Subcutaneous abdominal adipose tissue (tissue), 5 donors: ENCODE data around the gene VCL.
A peak's percentile ranks its signal among the peaks of the same experiment; 100 is the strongest.

Experiments
- H3K27ac ChIP-seq: one replicate; pipeline ENCODE4 v1.7.0; 2013; ENCODE audit warnings: low read depth, mild to moderate bottlenecking, inconsistent platforms, low read length, moderate library complexity
- H3K27me3 ChIP-seq, 5 donors: one replicate each; pipeline ENCODE4 v1.7.0; 2013; ENCODE audit warnings: low read length in 5 of 5, inconsistent platforms in 1 of 5; ENCODE audit not compliant: control insufficient read depth in 5 of 5, insufficient read depth in 4 of 5
- H3K36me3 ChIP-seq, 5 donors: one replicate each; pipeline ENCODE4 v1.7.0; 2013; ENCODE audit warnings: low read length in 5 of 5; ENCODE audit not compliant: control insufficient read depth in 5 of 5, insufficient read depth in 5 of 5
- H3K4me1 ChIP-seq, 5 donors: one replicate each; pipeline ENCODE4 v1.7.0; 2013; ENCODE audit warnings: low read length in 5 of 5, mild to moderate bottlenecking in 3 of 5, moderate library complexity in 1 of 5; ENCODE audit not compliant: control insufficient read depth in 5 of 5, insufficient read depth in 5 of 5
- H3K4me3 ChIP-seq, 5 donors: one replicate each; pipeline ENCODE4 v1.7.0; 2013; ENCODE audit warnings: low read length in 5 of 5, low read depth in 1 of 5
- H3K9ac ChIP-seq, 5 donors: one replicate each; pipeline ENCODE4 v1.7.0; 2013; ENCODE audit warnings: low read length in 5 of 5, mild to moderate bottlenecking in 4 of 5, moderate library complexity in 3 of 5
- H3K9me3 ChIP-seq, 5 donors: one replicate each; pipeline ENCODE4 v1.7.0; 2013; ENCODE audit warnings: low read length in 5 of 5; ENCODE audit not compliant: control insufficient read depth in 5 of 5
- donor health status: healthy.
- donor health status: healthy.
- donor health status: healthy.
- donor health status: healthy.
- donor health status: healthy.

VCL gene

DNA sequence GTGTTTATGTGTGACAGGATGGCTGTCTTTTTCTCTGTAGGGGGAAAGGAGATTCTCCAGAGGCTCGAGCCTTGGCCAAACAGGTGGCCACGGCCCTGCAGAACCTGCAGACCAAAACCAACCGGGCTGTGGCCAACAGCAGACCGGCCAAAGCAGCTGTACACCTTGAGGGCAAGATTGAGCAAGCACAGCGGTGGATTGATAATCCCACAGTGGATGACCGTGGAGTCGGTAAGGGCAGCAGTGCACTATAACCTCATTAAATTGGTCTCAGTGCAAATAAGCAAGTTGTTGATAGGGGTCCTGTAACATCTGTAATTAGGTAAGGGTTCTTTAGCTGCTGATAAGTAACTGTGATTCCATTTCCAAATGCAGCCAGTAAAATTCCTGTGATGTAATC lies 96.3 kb downstream of the VCL start:
- H3K4me3 ChIP-seq, result no peak overlapping the region
- peaks cover 0 to 5% (median 0%) of the 10 kb centered on the region in 5 donors for H3K4me1 ChIP-seq
- H3K27ac ChIP-seq, result no peak overlapping the region
- no peaks in the 10 kb centered on the region for H3K9me3 ChIP-seq
- peaks cover 35 to 87% (median 71%) of the 10 kb centered on the region in 5 donors for H3K36me3 ChIP-seq
- no peaks in the 10 kb centered on the region for H3K27me3 ChIP-seq
- H3K9ac ChIP-seq, result no peak overlapping the region

- H3K9me3 ChIP-seq, result no peaks in the 10 kb centered on the region
- H3K4me3 ChIP-seq, result no peak overlapping the region
- no peaks in the 10 kb centered on the region for H3K27me3 ChIP-seq
- H3K9ac ChIP-seq, result no peak overlapping the region
- no peaks in the 10 kb centered on the region for H3K4me1 ChIP-seq
- peaks cover 34 to 89% (median 76%) of the 10 kb centered on the region in 5 donors for H3K36me3 ChIP-seq
- no peak overlapping the region for H3K27ac ChIP-seq
These were observed 98.9 kb downstream of the VCL start for GRCh38 chr10:74096777-74097176.

- Histone ChIP-seq H3K27me3 (no peaks in the 10 kb centered on the region), H3K27ac (no peak overlapping the region), H3K4me1 (no peaks in the 10 kb centered on the region), H3K36me3 (peaks cover 37 to 90% (median 75%) of the 10 kb centered on the region in 5 donors), H3K9me3 (no peaks in the 10 kb centered on the region), H3K4me3 (no peak overlapping the region), H3K9ac (no peak overlapping the region)
These were observed 99.9 kb downstream of the VCL start for GRCh38 chr10:74097776-74098175.

DNA sequence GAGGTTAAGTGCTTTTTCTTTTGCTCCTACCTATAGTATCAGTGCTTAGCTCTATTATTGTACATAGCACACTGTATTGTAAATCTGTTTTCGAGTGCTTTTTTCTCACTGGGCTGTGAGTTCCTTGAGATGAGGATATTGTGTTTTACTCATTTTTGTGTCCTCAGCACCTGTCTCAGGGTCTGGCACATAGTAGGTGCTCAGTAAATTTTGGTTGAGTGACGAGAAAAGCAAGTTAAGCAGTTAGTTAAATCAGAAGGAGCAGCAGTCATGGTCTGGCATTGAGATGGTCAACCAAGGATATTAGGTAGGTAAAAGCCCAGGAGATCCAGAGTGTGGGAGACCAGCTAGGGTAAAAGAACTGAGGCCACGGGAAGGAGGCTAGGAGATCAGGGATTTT lies 101.5 kb downstream of the VCL start:
- no peaks in the 10 kb centered on the region for H3K9me3 ChIP-seq
- H3K36me3 ChIP-seq, result peaks cover 37 to 89% (median 73%) of the 10 kb centered on the region in 5 donors
- H3K27ac ChIP-seq, result no peak overlapping the region
- H3K27me3 ChIP-seq, result no peaks in the 10 kb centered on the region
- H3K4me3 ChIP-seq, result no peak overlapping the region
- H3K9ac ChIP-seq, result peak overlapping the region in 1 of 5 donors; percentile 19
- H3K4me1 ChIP-seq, result no peaks in the 10 kb centered on the region

DNA sequence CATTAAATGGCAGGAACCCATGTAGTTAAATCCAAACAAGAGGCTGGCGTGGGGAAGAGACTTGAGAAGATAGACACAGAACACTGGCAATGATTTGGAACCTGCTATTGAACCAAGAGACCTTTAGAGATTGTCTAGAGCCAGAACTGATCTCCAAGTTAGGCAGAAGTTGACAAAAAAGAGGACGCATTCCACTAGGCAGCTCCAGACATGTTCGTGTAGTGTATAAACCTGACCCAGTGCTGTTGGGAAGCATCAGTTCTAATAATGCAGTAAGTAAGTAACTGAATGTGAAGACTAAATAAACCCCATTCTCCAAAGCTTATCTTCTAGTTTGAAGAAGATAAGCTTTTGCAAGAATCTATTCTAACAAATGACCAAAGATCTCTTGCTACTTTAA lies 101.9 kb downstream of the VCL start:
- no peak overlapping the region for H3K4me3 ChIP-seq
- no peak overlapping the region for H3K27ac ChIP-seq
- no peak overlapping the region for H3K9ac ChIP-seq
- no peaks in the 10 kb centered on the region for H3K4me1 ChIP-seq
- H3K9me3 ChIP-seq, result no peaks in the 10 kb centered on the region
- H3K36me3 ChIP-seq, result peaks cover 41 to 89% (median 74%) of the 10 kb centered on the region in 5 donors
- H3K27me3 ChIP-seq, result no peaks in the 10 kb centered on the region

- no peaks in the 10 kb centered on the region for H3K27me3 ChIP-seq
- H3K4me1 ChIP-seq, result no peaks in the 10 kb centered on the region
- no peak overlapping the region for H3K4me3 ChIP-seq
- H3K27ac ChIP-seq, result no peak overlapping the region
- peaks cover 38 to 87% (median 75%) of the 10 kb centered on the region in 5 donors for H3K36me3 ChIP-seq
- no peaks in the 10 kb centered on the region for H3K9me3 ChIP-seq
- H3K9ac ChIP-seq, result no peak overlapping the region
These were observed 105.8 kb downstream of the VCL start for GRCh38 chr10:74103560-74104258.

- Histone ChIP-seq H3K36me3 (peaks cover 36 to 87% (median 75%) of the 10 kb centered on the region in 5 donors), H3K27ac (no peak overlapping the region)
These were observed 106.6 kb downstream of the VCL start for GRCh38 chr10:74104480-74104879.

GRCh38 chr10:74104996-74105395 lies 107.1 kb downstream of the VCL start:
- Histone ChIP-seq H3K27me3 (no peaks in the 10 kb centered on the region), H3K9me3 (no peaks in the 10 kb centered on the region), H3K36me3 (peaks cover 37 to 87% (median 74%) of the 10 kb centered on the region in 5 donors), H3K9ac (no peak overlapping the region), H3K27ac (no peak overlapping the region), H3K4me1 (no peaks in the 10 kb centered on the region), H3K4me3 (no peak overlapping the region)

More at GRCh38 chr10:74104480-74104879, 106.6 kb downstream of the VCL start:
- H3K9me3 ChIP-seq, result no peaks in the 10 kb centered on the region
- no peaks in the 10 kb centered on the region for H3K4me1 ChIP-seq
- H3K27me3 ChIP-seq, result no peaks in the 10 kb centered on the region
- H3K9ac ChIP-seq, result no peak overlapping the region
- no peak overlapping the region for H3K4me3 ChIP-seq

- H3K9ac ChIP-seq, result no peak overlapping the region
- H3K36me3 ChIP-seq, result peaks cover 35 to 96% (median 81%) of the 10 kb centered on the region in 5 donors
- no peaks in the 10 kb centered on the region for H3K9me3 ChIP-seq
- H3K27me3 ChIP-seq, result no peaks in the 10 kb centered on the region
- no peaks in the 10 kb centered on the region for H3K4me1 ChIP-seq
- H3K27ac ChIP-seq, result no peak overlapping the region
- no peak overlapping the region for H3K4me3 ChIP-seq
These were observed 109.5 kb downstream of the VCL start for GRCh38 chr10:74107391-74107790.

GRCh38 chr10:74109452-74109851 lies 111.5 kb downstream of the VCL start:
- H3K9ac ChIP-seq, result no peak overlapping the region
- H3K36me3 ChIP-seq, result peaks cover 42 to 97% (median 91%) of the 10 kb centered on the region in 5 donors
- no peaks in the 10 kb centered on the region for H3K9me3 ChIP-seq
- H3K4me1 ChIP-seq, result peaks cover 0 to 8% (median 5%) of the 10 kb centered on the region in 5 donors
- no peaks in the 10 kb centered on the region for H3K27me3 ChIP-seq
- H3K27ac ChIP-seq, result no peak overlapping the region
- H3K4me3 ChIP-seq, result no peak overlapping the region
